Caco-2 (cell line): Measurements from ENCODE around the gene ABCD1. TPM values are rescaled to one million over a fixed set of nuclear protein-coding genes. Genes with fewer than 3 reads are reported as not detected.

ENCODE experiments used
- BruUV-seq: library from RNA; stranded (reverse); fragments of 400-500 nt; replicated peaks from 2 replicates; lab custom pipeline; 2021; lab: Mats Ljungman, UMichigan
- CTCF ChIA-PET: fragments of 300-600 bp; sonication (Branson Sonifier 250); formaldehyde crosslinking; loops from one replicate; lab custom pipeline; 2022; ENCODE audit warnings: antibody characterized with exemption; lab: Charles Lee
- POLR2A ChIA-PET: fragments of 300-600 bp; sonication (Branson Sonifier 250); formaldehyde crosslinking; loops from one replicate; lab custom pipeline; 2022; ENCODE audit warnings: antibody characterized with exemption; lab: Charles Lee
- DNase-seq, 2 experiments: peaks; one replicate each; pipeline versions ENCODE4 v3.0.0 to v3.0.0-alpha.2; 2020 to 2022
- H3K27me3 ChIP-seq: replicated peaks from 2 replicates; pipeline ENCODE4 v1.6.0; 2011; ENCODE audit warnings: low read length; ENCODE audit not compliant: control insufficient read depth, insufficient read depth
- H3K36me3 ChIP-seq: 2 replicates; pipeline ENCODE4 v1.5.1; 2011; ENCODE audit warnings: low read length; ENCODE audit not compliant: control insufficient read depth, insufficient read depth
- H3K4me1 ChIP-seq: fragments of 250-450 bp; sonication (Bioruptor Pico); 2 replicates; pipeline ENCODE4 v1.5.1; 2020; ENCODE audit warnings: mild to moderate bottlenecking
- H3K4me3 ChIP-seq: 2 replicates; pipeline ENCODE4 v1.5.1; 2011; ENCODE audit warnings: low read depth, mild to moderate bottlenecking, control low read depth, low read length
- H3K9me3 ChIP-seq: fragments of 250-450 bp; sonication (Bioruptor Pico); 2 replicates; pipeline ENCODE4 v1.5.1; 2020; ENCODE audit warnings: mild to moderate bottlenecking, moderate library complexity
- H3K27ac Mint-ChIP-seq: one replicate; pipeline ENCODE4 v1.8.0; 2022; ENCODE audit warnings: mixed read lengths; ENCODE audit not compliant: unreplicated experiment
- H3K27me3 Mint-ChIP-seq: one replicate; pipeline ENCODE4 v1.8.0; 2022; ENCODE audit warnings: mixed read lengths; ENCODE audit not compliant: insufficient read depth, unreplicated experiment
- H3K36me3 Mint-ChIP-seq: one replicate; pipeline ENCODE4 v1.8.0; 2022; ENCODE audit warnings: mild to moderate bottlenecking, mixed read lengths; ENCODE audit not compliant: insufficient read depth, unreplicated experiment
- H3K4me1 Mint-ChIP-seq: one replicate; pipeline ENCODE4 v1.8.0; 2022; ENCODE audit warnings: low read depth, mixed read lengths; ENCODE audit not compliant: unreplicated experiment
- H3K4me3 Mint-ChIP-seq: one replicate; pipeline ENCODE4 v1.8.0; 2022; ENCODE audit warnings: mild to moderate bottlenecking, moderate library complexity, mixed read lengths; ENCODE audit not compliant: unreplicated experiment
- H3K9me3 Mint-ChIP-seq: one replicate; pipeline ENCODE4 v1.8.0; 2022; ENCODE audit warnings: mixed read lengths; ENCODE audit not compliant: unreplicated experiment
- CTCF ChIP-seq, 2 experiments: fragments of 200-600 bp in 1 of 2; IDR thresholded peaks; 1 replicate in 1 of 2; 2 replicates in 1 of 2; pipeline versions ENCODE4 v1.5.1 to v1.8.0; 2011 to 2022; ENCODE audit warnings: antibody characterized with exemption in 1 of 2, control low read depth in 1 of 2, inconsistent platforms in 1 of 2, low read depth in 1 of 2, low read length in 1 of 2, mild to moderate bottlenecking in 1 of 2, moderate library complexity in 1 of 2; ENCODE audit not compliant: insufficient read depth in 1 of 2, severe bottlenecking in 1 of 2, unreplicated experiment in 1 of 2
- intact Hi-C: fragments of 100-400 bp; cut with micrococcal nuclease; formaldehyde crosslinking; loops from one replicate; pipeline ENCODE4 v1.10.0; 2022; ENCODE audit not compliant: unreplicated experiment
- total RNA-seq: library from RNA; stranded (reverse); gene quantifications from 2 replicates; pipeline ENCODE4 v1.2.3, GENCODE V29; 2022

The ABCD1 gene
- total RNA-seq, 1 experiment from 2014 or later = 4.3 TPM

DNA sequence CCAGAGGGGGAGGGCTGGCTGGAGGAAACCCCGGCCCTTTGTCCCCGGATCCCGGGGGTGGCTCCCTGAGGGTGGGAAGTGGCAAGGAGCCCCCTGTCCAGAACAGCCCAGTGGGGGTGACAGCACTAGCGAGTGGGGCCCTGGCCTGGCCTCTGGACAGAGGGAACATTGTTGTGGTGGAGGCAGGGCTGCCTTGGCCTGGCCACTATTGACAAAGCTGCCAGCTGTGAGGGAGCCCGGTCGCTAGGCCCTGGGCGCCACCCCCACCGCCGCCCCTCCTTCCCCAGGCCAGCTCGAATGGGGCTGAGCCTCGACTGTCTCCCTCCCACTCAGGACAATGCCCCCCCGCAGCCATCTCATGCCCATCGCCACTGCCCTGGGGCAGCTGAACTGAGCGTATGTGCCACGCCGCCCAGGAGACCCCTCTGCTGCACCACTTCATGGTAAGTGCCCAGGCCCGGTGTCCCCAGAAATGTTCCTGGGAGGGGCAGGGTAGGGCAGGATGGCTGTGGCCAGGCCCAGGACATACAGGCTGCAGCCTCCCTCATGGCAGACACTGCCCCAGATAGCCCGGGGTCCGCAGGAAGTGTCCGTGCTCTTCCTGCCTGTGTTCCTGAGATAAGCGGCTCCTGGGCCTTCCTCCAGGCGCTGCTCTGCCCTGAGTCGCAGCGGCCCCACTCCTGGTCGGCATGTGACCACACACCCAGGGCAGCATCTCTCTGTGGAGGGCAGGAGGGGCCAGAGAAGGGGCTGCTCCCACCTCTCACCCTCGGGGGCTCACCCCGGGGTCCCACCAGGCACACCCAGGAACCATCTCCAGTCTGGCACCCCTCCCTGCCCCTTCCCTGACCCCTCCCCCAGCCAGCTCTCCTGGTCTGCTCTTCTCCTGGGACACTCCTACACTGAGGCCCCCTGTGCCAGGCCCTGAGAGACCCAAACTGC is 40.8 kb downstream of the ABCD1 start:
- CTCF ChIA-PET = no interaction called here
- Mint-ChIP-seq H3K27me3 (no peaks in the 10 kb centered on the region), H3K27ac (no peak overlapping the region), H3K9me3 (no peaks in the 10 kb centered on the region), H3K4me3 (no peak overlapping the region), H3K4me1 (no peaks in the 10 kb centered on the region), H3K36me3 (peaks cover 4% of the 10 kb centered on the region)
- Histone ChIP-seq H3K4me3 (no peak overlapping the region), H3K4me1 (no peaks in the 10 kb centered on the region), H3K9me3 (no peaks in the 10 kb centered on the region), H3K27me3 (no peaks in the 10 kb centered on the region), H3K36me3 (no peaks in the 10 kb centered on the region)
- BruUV-seq = no TSS peak
- intact Hi-C loops = no loop called here
- POLR2A ChIA-PET = no interaction called here
- TF ChIP-seq CTCF (IDR thresholded peaks at IDR 0.05; ENCODE audit: insufficient read depth in 1 of 2, low read depth in 1 of 2, low read length in 1 of 2, severe bottlenecking in 1 of 2, unreplicated experiment in 1 of 2) = no peak
- no peak for DNase-seq

GRCh38 chrX:153766098-153766817 is 41.6 kb downstream of the ABCD1 start:
- TF ChIP-seq CTCF (IDR thresholded peaks at IDR 0.05; ENCODE audit: insufficient read depth in 1 of 2, low read depth in 1 of 2, low read length in 1 of 2, severe bottlenecking in 1 of 2, unreplicated experiment in 1 of 2) = no peak
- Histone ChIP-seq H3K36me3 (no peaks in the 10 kb centered on the region), H3K9me3 (no peaks in the 10 kb centered on the region), H3K4me3 (no peak overlapping the region), H3K27me3 (no peaks in the 10 kb centered on the region), H3K4me1 (no peaks in the 10 kb centered on the region)
- DNase-seq = no peak
- no TSS peak for BruUV-seq
- ChIA-PET CTCF (no interaction called here), POLR2A (no interaction called here)
- H3K4me3 Mint-ChIP-seq = no peak overlapping the region
- H3K9me3 Mint-ChIP-seq = no peaks in the 10 kb centered on the region
- H3K27ac Mint-ChIP-seq = no peak overlapping the region
- no peaks in the 10 kb centered on the region for H3K4me1 Mint-ChIP-seq
- H3K36me3 Mint-ChIP-seq = peaks cover 4% of the 10 kb centered on the region
- intact Hi-C loops = no loop called here
- no peaks in the 10 kb centered on the region for H3K27me3 Mint-ChIP-seq

- no peak for TF ChIP-seq CTCF (IDR thresholded peaks at IDR 0.05; ENCODE audit: insufficient read depth in 1 of 2, low read depth in 1 of 2, low read length in 1 of 2, severe bottlenecking in 1 of 2, unreplicated experiment in 1 of 2)
- Histone ChIP-seq H3K36me3 (no peaks in the 10 kb centered on the region), H3K4me1 (no peaks in the 10 kb centered on the region), H3K27me3 (no peaks in the 10 kb centered on the region), H3K4me3 (no peak overlapping the region), H3K9me3 (no peaks in the 10 kb centered on the region)
- Mint-ChIP-seq H3K4me3 (no peak overlapping the region), H3K9me3 (no peaks in the 10 kb centered on the region), H3K36me3 (peaks cover 4% of the 10 kb centered on the region), H3K4me1 (no peaks in the 10 kb centered on the region), H3K27ac (no peak overlapping the region), H3K27me3 (no peaks in the 10 kb centered on the region)
- no peak for DNase-seq
- BruUV-seq = no TSS peak
- CTCF ChIA-PET = no interaction called here
- POLR2A ChIA-PET = no interaction called here
- intact Hi-C loops = no loop called here
Observed at GRCh38 chrX:153766871-153767673, 42.4 kb downstream of the ABCD1 start.
